Immature natural killer cell (primary cell): Measurements from ENCODE around the gene TMEM63A. TPM values are rescaled to one million over a fixed set of nuclear protein-coding genes. Genes with fewer than 3 reads are reported as not detected.

ENCODE experiments used
- DNase-seq, 3 donors: peaks; one replicate each; pipeline ENCODE4 v3.0.0; 2022; ENCODE audit warnings: mixed read lengths in 1 of 3
- H3K27ac Mint-ChIP-seq, 6 donors: one replicate each; pipeline ENCODE4 v1.8.0; 2020; ENCODE audit warnings: mixed read lengths in 6 of 6, mild to moderate bottlenecking in 5 of 6, inconsistent platforms in 4 of 6, moderate library complexity in 3 of 6
- H3K27me3 Mint-ChIP-seq, 3 donors: one replicate each; pipeline ENCODE4 v1.8.0; 2020 to 2021; ENCODE audit warnings: low read depth in 3 of 3, mild to moderate bottlenecking in 3 of 3, mixed read lengths in 3 of 3, moderate library complexity in 3 of 3, inconsistent platforms in 1 of 3
- H3K36me3 Mint-ChIP-seq, 3 donors: one replicate each; pipeline ENCODE4 v1.8.0; 2020; ENCODE audit warnings: mixed read lengths in 3 of 3, inconsistent platforms in 2 of 3, mild to moderate bottlenecking in 2 of 3
- H3K4me1 Mint-ChIP-seq, 2 donors: one replicate each; pipeline ENCODE4 v1.8.0; 2020; ENCODE audit warnings: inconsistent platforms in 2 of 2, mild to moderate bottlenecking in 2 of 2, mixed read lengths in 2 of 2, moderate library complexity in 1 of 2
- H3K4me3 Mint-ChIP-seq, 5 donors: one replicate each; pipeline ENCODE4 v1.8.0; 2020; ENCODE audit warnings: mild to moderate bottlenecking in 5 of 5, mixed read lengths in 5 of 5, inconsistent platforms in 3 of 5, moderate library complexity in 3 of 5
- H3K9me3 Mint-ChIP-seq, 6 donors: one replicate each; pipeline ENCODE4 v1.8.0; 2020; ENCODE audit warnings: mild to moderate bottlenecking in 6 of 6, mixed read lengths in 6 of 6, inconsistent platforms in 4 of 6, moderate library complexity in 3 of 6
- polyA plus RNA-seq, 3 donors: library from polyadenylated mRNA; unstranded; fragments of 300-500 nt; fragmentation: Illumina TruSeq; gene quantifications; one replicate each; pipeline ENCODE4 v1.2.3, GENCODE V29; 2021

The TMEM63A gene
- polyA plus RNA-seq, 3 donors from 2014 or later = 10.1 to 27.4 (median 11.1) TPM

GRCh38 chr1:225875044-225875815 is 7.0 kb downstream of the TMEM63A start:
- no peaks in the 10 kb centered on the region for H3K9me3 Mint-ChIP-seq
- no peak for DNase-seq
- peaks cover 10 to 54% (median 26%) of the 10 kb centered on the region in 3 donors for H3K36me3 Mint-ChIP-seq
- peaks cover 49 to 71% of the 10 kb centered on the region in 2 donors for H3K4me1 Mint-ChIP-seq
- peaks cover 0 to 3% (median 2%) of the 10 kb centered on the region in 3 donors for H3K27me3 Mint-ChIP-seq
- no peak overlapping the region for H3K27ac Mint-ChIP-seq
- H3K4me3 Mint-ChIP-seq = no peak overlapping the region

GRCh38 chr1:225874431-225874830 is 7.7 kb downstream of the TMEM63A start:
- peaks cover 10 to 54% (median 26%) of the 10 kb centered on the region in 3 donors for H3K36me3 Mint-ChIP-seq
- peaks cover 0 to 3% (median 2%) of the 10 kb centered on the region in 3 donors for H3K27me3 Mint-ChIP-seq
- peaks cover 41 to 63% of the 10 kb centered on the region in 2 donors for H3K4me1 Mint-ChIP-seq
- no peak overlapping the region for H3K27ac Mint-ChIP-seq
- H3K4me3 Mint-ChIP-seq = no peak overlapping the region
- no peak for DNase-seq
- no peaks in the 10 kb centered on the region for H3K9me3 Mint-ChIP-seq

GRCh38 chr1:225873281-225873850 is 8.8 kb downstream of the TMEM63A start:
- H3K4me1 Mint-ChIP-seq = peaks cover 31 to 57% of the 10 kb centered on the region in 2 donors
- H3K9me3 Mint-ChIP-seq = no peaks in the 10 kb centered on the region
- no peak overlapping the region for H3K4me3 Mint-ChIP-seq
- H3K27ac Mint-ChIP-seq = peak overlapping the region in 4 of 6 donors; percentile 2 to 66 (median 57)
- H3K36me3 Mint-ChIP-seq = peaks cover 14 to 58% (median 30%) of the 10 kb centered on the region in 3 donors
- no peak for DNase-seq
- H3K27me3 Mint-ChIP-seq = peaks cover 0 to 3% (median 2%) of the 10 kb centered on the region in 3 donors

GRCh38 chr1:225872075-225872430 is 10.1 kb downstream of the TMEM63A start:
- H3K27me3 Mint-ChIP-seq = peaks cover 0 to 3% (median 2%) of the 10 kb centered on the region in 3 donors
- H3K27ac Mint-ChIP-seq = peak overlapping the region; percentile 61 to 89 (median 76)
- peaks cover 18 to 58% (median 25%) of the 10 kb centered on the region in 3 donors for H3K36me3 Mint-ChIP-seq

GRCh38 chr1:225871359-225872074 is 10.7 kb downstream of the TMEM63A start:
- Mint-ChIP-seq H3K36me3 (peaks cover 18 to 57% (median 26%) of the 10 kb centered on the region in 3 donors), H3K27ac (peak overlapping the region; percentile 61 to 89 (median 76)), H3K4me3 (peak overlapping the region; percentile 11 to 67 (median 37)), H3K27me3 (peaks cover 0 to 3% (median 2%) of the 10 kb centered on the region in 3 donors), H3K9me3 (no peaks in the 10 kb centered on the region), H3K4me1 (peaks cover 40 to 54% of the 10 kb centered on the region in 2 donors)
- peak; percentile 52 to 67 (median 61) for DNase-seq

More at GRCh38 chr1:225872075-225872430, 10.1 kb downstream of the TMEM63A start:
- H3K4me1 Mint-ChIP-seq = peaks cover 35 to 52% of the 10 kb centered on the region in 2 donors
- DNase-seq = no peak
- H3K9me3 Mint-ChIP-seq = no peaks in the 10 kb centered on the region
- H3K4me3 Mint-ChIP-seq = peak overlapping the region; percentile 11 to 67 (median 37)

- peaks cover 44 to 60% of the 10 kb centered on the region in 2 donors for H3K4me1 Mint-ChIP-seq
- peak overlapping the region in 2 of 5 donors; percentile 25 to 33 for H3K4me3 Mint-ChIP-seq
- no peak for DNase-seq
- peak overlapping the region; percentile 34 to 88 (median 70) for H3K27ac Mint-ChIP-seq
- peaks cover 18 to 57% (median 26%) of the 10 kb centered on the region in 3 donors for H3K36me3 Mint-ChIP-seq
- H3K27me3 Mint-ChIP-seq = peaks cover 0 to 3% (median 2%) of the 10 kb centered on the region in 3 donors
- H3K9me3 Mint-ChIP-seq = no peaks in the 10 kb centered on the region
These were observed 11.3 kb downstream of the TMEM63A start for GRCh38 chr1:225870911-225871310.

GRCh38 chr1:225868631-225869330 is 13.4 kb downstream of the TMEM63A start:
- Mint-ChIP-seq H3K27me3 (peaks cover 0 to 3% (median 2%) of the 10 kb centered on the region in 3 donors), H3K9me3 (no peaks in the 10 kb centered on the region), H3K4me3 (no peak overlapping the region), H3K27ac (no peak overlapping the region), H3K36me3 (peaks cover 21 to 51% (median 30%) of the 10 kb centered on the region in 3 donors), H3K4me1 (peaks cover 47 to 62% of the 10 kb centered on the region in 2 donors)
- no peak for DNase-seq

- DNase-seq = no peak
- Mint-ChIP-seq H3K4me1 (peaks cover 35 to 47% of the 10 kb centered on the region in 2 donors), H3K4me3 (peak overlapping the region in 2 of 5 donors; percentile 27 to 53), H3K27me3 (peaks cover 0 to 3% (median 2%) of the 10 kb centered on the region in 3 donors), H3K9me3 (no peaks in the 10 kb centered on the region), H3K36me3 (peaks cover 25 to 58% (median 34%) of the 10 kb centered on the region in 3 donors), H3K27ac (peak overlapping the region; percentile 12 to 82 (median 53))
These were observed 15.2 kb downstream of the TMEM63A start for GRCh38 chr1:225866981-225867380.

GRCh38 chr1:225866061-225866837 is 15.9 kb downstream of the TMEM63A start:
- H3K27me3 Mint-ChIP-seq = no peaks in the 10 kb centered on the region
- peak overlapping the region; percentile 12 to 88 (median 58) for H3K27ac Mint-ChIP-seq
- peak overlapping the region; percentile 2 to 65 (median 57) for H3K4me3 Mint-ChIP-seq
- peaks cover 26 to 56% (median 27%) of the 10 kb centered on the region in 3 donors for H3K36me3 Mint-ChIP-seq
- H3K9me3 Mint-ChIP-seq = no peaks in the 10 kb centered on the region
- DNase-seq = peak; percentile 44 to 58 (median 48)
- peaks cover 28 to 40% of the 10 kb centered on the region in 2 donors for H3K4me1 Mint-ChIP-seq

- Mint-ChIP-seq H3K27me3 (no peaks in the 10 kb centered on the region), H3K36me3 (peaks cover 20 to 54% (median 22%) of the 10 kb centered on the region in 3 donors), H3K27ac (peak overlapping the region in 4 of 6 donors; percentile 40 to 86 (median 45)), H3K9me3 (no peaks in the 10 kb centered on the region), H3K4me3 (peak overlapping the region in 2 of 5 donors; percentile 47 to 60), H3K4me1 (peaks cover 23 to 33% of the 10 kb centered on the region in 2 donors)
- DNase-seq = no peak
These were observed 16.7 kb downstream of the TMEM63A start for GRCh38 chr1:225865514-225865913.

GRCh38 chr1:225863167-225863566 is 19.0 kb downstream of the TMEM63A start:
- Mint-ChIP-seq H3K4me1 (peaks cover 23 to 27% of the 10 kb centered on the region in 2 donors), H3K27me3 (no peaks in the 10 kb centered on the region), H3K9me3 (no peaks in the 10 kb centered on the region), H3K36me3 (peaks cover 25 to 59% (median 28%) of the 10 kb centered on the region in 3 donors), H3K4me3 (no peak overlapping the region), H3K27ac (no peak overlapping the region)
- no peak for DNase-seq

GRCh38 chr1:225862581-225862950 is 19.6 kb downstream of the TMEM63A start:
- Mint-ChIP-seq H3K27me3 (no peaks in the 10 kb centered on the region), H3K36me3 (peaks cover 25 to 59% (median 30%) of the 10 kb centered on the region in 3 donors), H3K4me3 (no peak overlapping the region), H3K4me1 (peaks cover 22 to 24% of the 10 kb centered on the region in 2 donors), H3K27ac (no peak overlapping the region), H3K9me3 (no peaks in the 10 kb centered on the region)
- DNase-seq = no peak
